Ovary (tissue), 3 donors: ENCODE results near the gene TRMU.

ENCODE experiments used
- EP300 ChIP-seq: sonication (generic); formaldehyde crosslinking; IDR thresholded peaks from one replicate; pipeline ENCODE4 v1.6.1; 2017; ENCODE audit warnings: antibody characterized with exemption
- POLR2A ChIP-seq: fragments of 450-650 bp; IDR thresholded peaks from one replicate; pipeline ENCODE4 v1.6.1; 2017; ENCODE audit warnings: antibody characterized with exemption, mild to moderate bottlenecking, moderate library complexity
- TF ChIP-seq, protein P1 (sequence below), 3 donors: fragments of 450-650 bp in 2 of 3; fragments of 200-600 bp in 1 of 3; IDR thresholded peaks; one replicate each; pipeline versions ENCODE4 v1.5.1 to v1.8.0; 2016 to 2022; ENCODE audit warnings: antibody characterized with exemption in 3 of 3, mild to moderate bottlenecking in 1 of 3
- donor health status: DM: no; HTN: no; CAD: no.

- TF ChIP-seq, protein P1, sequence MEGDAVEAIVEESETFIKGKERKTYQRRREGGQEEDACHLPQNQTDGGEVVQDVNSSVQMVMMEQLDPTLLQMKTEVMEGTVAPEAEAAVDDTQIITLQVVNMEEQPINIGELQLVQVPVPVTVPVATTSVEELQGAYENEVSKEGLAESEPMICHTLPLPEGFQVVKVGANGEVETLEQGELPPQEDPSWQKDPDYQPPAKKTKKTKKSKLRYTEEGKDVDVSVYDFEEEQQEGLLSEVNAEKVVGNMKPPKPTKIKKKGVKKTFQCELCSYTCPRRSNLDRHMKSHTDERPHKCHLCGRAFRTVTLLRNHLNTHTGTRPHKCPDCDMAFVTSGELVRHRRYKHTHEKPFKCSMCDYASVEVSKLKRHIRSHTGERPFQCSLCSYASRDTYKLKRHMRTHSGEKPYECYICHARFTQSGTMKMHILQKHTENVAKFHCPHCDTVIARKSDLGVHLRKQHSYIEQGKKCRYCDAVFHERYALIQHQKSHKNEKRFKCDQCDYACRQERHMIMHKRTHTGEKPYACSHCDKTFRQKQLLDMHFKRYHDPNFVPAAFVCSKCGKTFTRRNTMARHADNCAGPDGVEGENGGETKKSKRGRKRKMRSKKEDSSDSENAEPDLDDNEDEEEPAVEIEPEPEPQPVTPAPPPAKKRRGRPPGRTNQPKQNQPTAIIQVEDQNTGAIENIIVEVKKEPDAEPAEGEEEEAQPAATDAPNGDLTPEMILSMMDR (IDR thresholded peaks at IDR 0.05) = no peak
- TF ChIP-seq POLR2A (no peak), EP300 (no peak)
Measured at GRCh38 chr22:46355996-46356471, 20.5 kb downstream of the TRMU start.
